NCI-H187 treated with DMSO at 0.1 percent for 48 hours (cell line): ENCODE data around the gene RFESD.
"Not testable (repeated sequence)": the region's sequence is repeated elsewhere in the genome, so short reads cannot be mapped to it uniquely, and the experiment has no call there.

ENCODE experiments used
- DNase-seq: peaks from one replicate; lab custom pipeline; 2025; lab: John Stamatoyannopoulos, UW

Gene RFESD

GRCh38 chr5:95628933-95629332, 17.6 kb upstream of the RFESD start:
- no peak for DNase-seq

GRCh38 chr5:95630394-95630917, 16.1 kb upstream of the RFESD start:
- DNase-seq, result no peak

GRCh38 chr5:95631255-95631958, 15.2 kb upstream of the RFESD start:
- DNase-seq, result no peak

- DNase-seq, result no peak
Observed at GRCh38 chr5:95631991-95632675, 14.4 kb upstream of the RFESD start.

GRCh38 chr5:95632942-95633341, 13.6 kb upstream of the RFESD start:
- DNase-seq, result not testable (repeated sequence)

- no peak for DNase-seq
Observed at GRCh38 chr5:95633671-95634070, 12.9 kb upstream of the RFESD start.

GRCh38 chr5:95634081-95634480, 12.5 kb upstream of the RFESD start:
- no peak for DNase-seq

- no peak for DNase-seq
Observed at GRCh38 chr5:95638632-95639031, 7.9 kb upstream of the RFESD start.

- no peak for DNase-seq
Observed at GRCh38 chr5:95641741-95642220, 4.8 kb upstream of the RFESD start.

GRCh38 chr5:95643152-95643551, 3.4 kb upstream of the RFESD start:
- DNase-seq, result no peak

GRCh38 chr5:95644351-95645042, 2.1 kb upstream of the RFESD start:
- no peak for DNase-seq

GRCh38 chr5:95646226-95646568, 380 bp upstream of the RFESD start:
- not testable (repeated sequence) for DNase-seq

- no peak for DNase-seq
Observed at GRCh38 chr5:95647886-95648860, 1.6 kb downstream of the RFESD start.

GRCh38 chr5:95649274-95649673, 2.7 kb downstream of the RFESD start:
- DNase-seq, result no peak

GRCh38 chr5:95649842-95650620, 3.5 kb downstream of the RFESD start:
- DNase-seq, result no peak

GRCh38 chr5:95652849-95653248, 6.3 kb downstream of the RFESD start:
- DNase-seq, result no peak

- no peak for DNase-seq
Observed at GRCh38 chr5:95654196-95654595, 7.6 kb downstream of the RFESD start.

GRCh38 chr5:95655575-95655974, 9.0 kb downstream of the RFESD start:
- DNase-seq, result no peak

GRCh38 chr5:95660060-95660459, 13.5 kb downstream of the RFESD start:
- no peak for DNase-seq

GRCh38 chr5:95662946-95663345, 16.4 kb downstream of the RFESD start:
- no peak for DNase-seq
